ENCODE measurements around the gene KRTAP10-2.

- no peak for TF ChIP-seq CTCF (IDR thresholded peaks at IDR 0.05)
- TF ChIP-seq POLR2A (IDR thresholded peaks at IDR 0.05) = no peak
Measured at GRCh38 chr21:44516828-44517174, 34.5 kb downstream of the KRTAP10-2 start.

All from heart left ventricle (tissue), 13 donors.